NCI-H187 treated with DMSO at 0.1 percent for 48 hours (cell line): ENCODE measurements around the gene ACSF2.

ENCODE experiments used
- DNase-seq: peaks from one replicate; lab custom pipeline; 2025; lab: John Stamatoyannopoulos, UW

The ACSF2 gene

DNA sequence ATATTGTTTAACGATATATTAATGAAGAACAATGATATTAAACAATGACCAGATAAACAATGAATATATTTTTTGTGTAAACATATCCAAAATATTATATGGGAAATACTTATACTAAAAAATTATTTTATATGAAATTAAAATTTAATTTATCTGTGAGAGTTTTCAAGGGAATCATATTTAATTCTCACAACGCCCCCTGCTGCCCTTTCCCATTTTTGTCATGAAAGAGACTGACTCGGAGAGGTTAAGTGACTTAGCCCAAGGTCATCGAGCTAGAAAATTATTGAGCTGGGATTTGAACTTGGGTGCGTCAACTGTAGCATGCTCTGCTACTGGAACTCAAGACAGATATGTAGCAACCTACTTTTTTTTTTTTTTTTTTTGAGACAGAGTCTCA, 75.0 kb downstream of the ACSF2 start:
- no peak for DNase-seq

- DNase-seq, result no peak
These were observed 76.4 kb downstream of the ACSF2 start for GRCh38 chr17:50502301-50502990.

- no peak for DNase-seq
These were observed 79.6 kb downstream of the ACSF2 start for GRCh38 chr17:50505591-50506130.

DNA sequence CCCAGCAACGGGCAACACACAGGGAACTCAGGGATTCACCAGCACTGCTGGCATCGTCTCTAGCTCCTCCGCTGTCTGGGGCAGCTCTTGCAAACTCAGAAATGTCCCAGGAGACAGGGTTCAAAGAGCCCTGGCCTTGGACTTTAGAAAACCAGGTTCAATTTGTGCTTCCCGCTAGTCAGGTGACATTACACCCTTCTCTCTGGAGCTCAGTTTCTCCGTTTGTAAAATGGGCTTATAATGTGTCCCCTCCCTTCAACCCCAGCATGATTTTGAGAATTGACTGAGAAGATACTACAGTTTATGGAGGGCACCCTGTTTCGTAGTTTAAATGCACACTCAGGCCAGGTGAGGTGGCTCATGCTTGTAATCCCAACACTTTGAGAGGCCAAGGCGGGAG, 80.3 kb downstream of the ACSF2 start:
- DNase-seq, result no peak

DNA sequence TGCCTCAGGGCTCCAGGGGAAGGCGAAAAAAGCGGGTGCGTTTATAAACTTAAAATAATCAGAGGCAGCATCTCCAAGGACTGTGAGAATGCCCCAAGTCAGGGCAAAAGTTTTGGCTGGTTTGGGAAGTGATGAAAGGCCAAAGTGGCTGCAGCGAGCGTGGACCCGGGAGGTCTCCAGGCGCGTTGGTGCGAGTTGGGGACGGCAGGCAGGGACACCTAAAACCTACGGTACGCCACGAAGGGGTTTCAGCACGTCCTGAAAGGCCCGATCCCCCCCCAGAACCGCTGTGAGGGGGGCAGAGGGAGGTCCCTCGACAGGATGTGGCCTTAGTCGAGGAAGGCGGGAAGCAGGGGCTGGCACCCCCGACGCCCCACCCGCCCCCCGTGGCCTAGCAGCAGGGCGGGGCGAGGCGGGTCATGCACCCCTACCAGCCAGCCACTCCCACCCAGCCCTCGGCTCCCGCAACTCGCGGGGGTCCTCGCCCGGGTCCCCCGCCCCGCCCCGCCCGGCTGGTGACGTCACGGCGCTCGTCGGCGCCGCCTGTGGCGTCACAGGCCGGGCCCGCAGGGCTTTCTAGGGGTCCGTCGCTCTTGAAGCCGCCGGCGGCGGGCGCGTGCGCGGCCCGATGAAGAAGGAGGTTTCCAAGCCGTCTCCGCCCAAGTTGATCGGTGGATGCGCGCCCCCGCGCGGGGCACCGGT, 82.0 kb downstream of the ACSF2 start, which contains the start of gene MYCBPAP:
TSS of gene MYCBPAP (plus strand) at position 569 of the 702 bp plus-strand sequence. CDS start 236 bp downstream, outside the sequence.
- DNase-seq, result no peak

- DNase-seq, result no peak
These were observed 82.8 kb downstream of the ACSF2 start for GRCh38 chr17:50508573-50509460.

DNA sequence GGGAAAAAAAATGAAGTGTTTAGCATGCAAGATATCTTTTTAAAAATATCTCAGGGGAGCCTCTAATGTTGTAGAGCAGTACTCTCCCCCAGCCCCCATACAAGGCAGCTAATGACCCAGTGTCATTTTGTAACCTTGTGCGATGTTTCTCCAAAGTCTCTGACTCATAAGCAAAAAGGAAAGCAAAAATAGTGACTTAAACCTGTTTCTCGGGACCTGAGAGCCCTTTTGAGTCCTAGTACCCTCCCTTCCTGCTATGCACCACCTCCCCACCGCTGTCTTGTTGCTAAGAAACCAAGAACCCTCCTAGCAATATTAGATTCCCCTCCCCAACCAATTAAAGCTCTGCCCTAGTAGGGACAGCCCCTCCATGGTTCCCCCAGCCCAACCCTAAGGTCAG, 85.0 kb downstream of the ACSF2 start:
- DNase-seq, result no peak

DNA sequence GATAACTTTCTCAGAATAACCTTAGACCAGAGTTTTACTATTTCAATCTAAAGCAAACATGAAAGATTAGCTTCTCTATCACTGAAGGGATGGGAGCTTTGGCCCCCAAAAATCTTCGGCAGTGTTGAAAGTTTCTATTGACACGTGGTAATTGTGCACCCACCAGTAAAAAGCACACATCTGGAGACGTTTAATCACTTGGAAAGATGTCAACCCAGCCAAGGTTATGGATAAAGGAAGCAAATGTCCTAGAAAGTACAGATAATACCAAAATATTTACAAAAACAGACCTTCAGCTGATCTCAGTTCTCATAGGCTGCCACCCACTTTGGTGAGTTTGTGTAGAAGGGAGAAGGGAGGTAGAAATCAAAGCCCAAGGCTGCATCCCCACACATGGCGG, 87.5 kb downstream of the ACSF2 start:
- no peak for DNase-seq

DNA sequence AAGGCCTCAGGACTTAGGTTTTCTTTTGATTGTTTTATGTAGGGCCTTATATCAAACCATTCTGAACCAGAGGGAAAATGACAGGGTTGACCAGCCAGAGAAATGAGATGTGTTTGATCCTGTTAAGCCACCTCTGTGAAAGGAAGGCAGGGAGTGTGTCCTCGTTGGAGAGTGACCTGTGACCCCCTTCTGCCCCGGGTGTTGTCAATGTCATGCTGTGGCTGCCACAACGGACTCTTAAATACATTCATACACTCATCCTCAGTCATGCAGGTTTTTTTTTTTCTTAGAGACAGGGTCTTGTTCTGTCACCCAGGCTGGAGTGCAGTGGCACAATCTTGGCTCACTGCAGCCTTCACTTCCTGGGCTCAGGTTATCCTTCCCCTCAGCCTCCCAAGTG, 88.4 kb downstream of the ACSF2 start:
- no peak for DNase-seq

DNA sequence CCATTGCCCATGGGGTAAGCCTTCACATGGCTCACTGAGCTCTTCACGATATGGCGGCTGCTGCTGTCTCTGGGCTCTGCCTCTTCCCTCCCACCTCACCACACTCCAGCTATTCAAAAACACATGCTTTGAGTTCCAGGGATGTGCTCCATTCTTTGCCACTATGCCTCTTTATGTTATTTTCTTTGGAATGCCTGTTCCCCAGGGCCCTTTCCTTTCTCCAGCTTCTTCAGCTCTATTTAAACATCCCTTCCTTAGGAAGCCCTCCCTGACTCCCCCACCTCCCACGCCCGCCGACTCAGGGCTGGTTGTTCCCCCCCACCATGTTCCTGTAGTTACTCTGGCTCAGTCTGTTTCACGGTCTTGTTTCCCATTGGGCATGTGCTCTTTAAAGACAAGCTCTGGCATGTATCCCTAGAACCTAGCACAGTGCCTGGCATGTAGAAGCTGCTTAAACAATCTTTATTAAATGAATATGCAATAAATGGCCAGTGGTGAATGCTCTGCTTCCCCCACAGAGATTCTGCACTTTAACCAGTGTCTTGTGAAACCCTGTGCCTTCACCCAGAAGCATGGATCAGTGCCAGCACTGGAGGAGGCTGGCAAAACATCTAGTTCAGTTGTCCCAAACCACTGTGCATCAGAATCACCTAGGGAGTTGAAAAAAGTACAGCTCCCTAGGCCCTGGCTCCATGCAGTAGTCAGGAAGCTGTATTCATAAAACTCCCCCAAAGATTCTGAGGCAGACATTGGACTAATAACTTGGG, 89.1 kb downstream of the ACSF2 start:
- no peak for DNase-seq

DNA sequence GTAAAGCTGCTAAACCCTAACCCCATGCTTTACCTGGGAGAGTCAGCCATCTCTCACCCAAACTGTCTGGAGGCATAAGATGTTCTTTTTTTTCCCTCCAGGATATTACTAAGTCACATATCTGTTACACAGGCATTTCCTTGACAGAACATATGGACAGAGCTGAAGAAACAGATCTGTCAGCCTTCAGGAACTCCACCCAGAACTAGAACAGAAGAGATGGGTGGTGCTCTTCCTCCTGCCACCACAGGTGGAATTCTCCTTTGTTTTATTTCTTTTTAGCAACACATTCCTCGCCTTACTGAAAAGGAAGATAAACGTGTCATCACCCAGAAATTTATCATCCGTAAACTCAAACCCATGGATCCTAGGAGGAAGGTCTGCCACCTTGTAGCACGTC, 91.0 kb downstream of the ACSF2 start:
- no peak for DNase-seq

DNA sequence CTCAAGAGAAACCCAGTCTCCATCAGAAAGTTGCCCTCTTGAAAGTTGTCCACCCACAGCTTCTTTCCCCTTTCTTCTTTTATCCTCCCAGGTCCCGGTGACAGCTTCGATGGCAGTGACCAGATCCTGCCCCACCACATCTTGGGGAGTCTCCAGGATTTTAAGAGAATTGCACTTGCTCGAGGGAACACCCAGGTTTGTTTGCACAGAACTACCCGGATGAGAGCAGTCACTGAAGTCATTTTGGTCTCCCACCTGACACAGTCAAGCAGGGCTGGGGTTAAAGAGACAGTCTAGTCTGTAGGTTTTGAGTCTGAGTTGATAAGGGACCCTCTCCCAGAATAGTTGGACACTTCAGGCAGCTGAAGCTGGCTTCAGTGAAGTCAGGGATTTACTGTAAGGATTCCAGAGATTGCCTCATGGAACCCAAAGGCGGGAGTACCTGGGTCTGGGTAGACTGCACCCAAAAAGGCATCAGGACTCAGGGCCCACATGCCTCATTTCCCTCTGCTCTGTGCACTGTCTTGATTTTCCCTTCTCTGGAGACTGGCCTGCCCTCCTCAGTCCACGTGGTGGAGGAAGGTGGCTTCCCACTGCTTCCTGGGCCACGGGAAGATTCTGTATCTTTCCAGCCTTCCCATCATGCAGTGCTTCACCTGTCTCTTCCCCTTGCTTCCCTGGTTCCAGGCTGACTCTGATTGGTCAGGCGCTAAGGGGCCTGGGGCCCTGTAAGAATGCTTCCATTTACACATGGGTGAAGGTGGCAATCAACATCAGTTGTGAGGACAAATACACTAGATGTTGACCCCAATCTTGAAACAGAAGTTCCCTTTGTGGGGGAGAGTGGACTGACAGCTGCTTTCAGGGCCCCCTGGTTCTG, 91.7 kb downstream of the ACSF2 start:
- DNase-seq, result no peak

DNA sequence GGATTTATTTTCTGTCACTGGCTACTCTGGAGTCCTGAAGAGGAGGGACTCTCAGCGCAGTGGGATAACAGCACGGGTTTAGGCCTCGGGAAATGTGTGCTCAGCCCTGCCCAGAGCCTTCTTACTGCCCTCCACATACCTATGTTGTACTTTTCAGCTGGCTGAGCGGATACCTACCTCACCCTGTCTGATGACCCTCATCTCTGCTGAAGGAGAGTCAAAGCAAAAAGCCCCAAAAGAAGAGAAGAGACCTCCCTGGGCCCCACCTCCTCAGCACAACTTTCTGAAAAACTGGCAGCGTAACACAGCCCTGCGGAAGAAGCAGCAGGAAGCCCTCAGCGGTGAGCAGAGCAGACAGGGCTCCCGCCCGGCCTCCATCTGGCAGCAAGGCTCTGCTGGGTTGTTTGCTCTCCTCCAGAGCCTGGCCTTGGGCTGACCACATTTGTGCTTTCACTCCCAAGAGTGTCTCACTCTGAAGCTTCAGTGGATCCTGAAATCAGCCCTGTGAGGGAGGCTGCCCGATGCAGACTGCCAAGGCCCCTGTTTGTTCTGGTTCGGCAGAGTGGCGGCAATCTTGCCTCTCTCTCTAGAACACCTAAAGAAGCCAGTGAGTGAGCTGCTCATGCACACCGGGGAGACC, 92.5 kb downstream of the ACSF2 start:
- no peak for DNase-seq

DNA sequence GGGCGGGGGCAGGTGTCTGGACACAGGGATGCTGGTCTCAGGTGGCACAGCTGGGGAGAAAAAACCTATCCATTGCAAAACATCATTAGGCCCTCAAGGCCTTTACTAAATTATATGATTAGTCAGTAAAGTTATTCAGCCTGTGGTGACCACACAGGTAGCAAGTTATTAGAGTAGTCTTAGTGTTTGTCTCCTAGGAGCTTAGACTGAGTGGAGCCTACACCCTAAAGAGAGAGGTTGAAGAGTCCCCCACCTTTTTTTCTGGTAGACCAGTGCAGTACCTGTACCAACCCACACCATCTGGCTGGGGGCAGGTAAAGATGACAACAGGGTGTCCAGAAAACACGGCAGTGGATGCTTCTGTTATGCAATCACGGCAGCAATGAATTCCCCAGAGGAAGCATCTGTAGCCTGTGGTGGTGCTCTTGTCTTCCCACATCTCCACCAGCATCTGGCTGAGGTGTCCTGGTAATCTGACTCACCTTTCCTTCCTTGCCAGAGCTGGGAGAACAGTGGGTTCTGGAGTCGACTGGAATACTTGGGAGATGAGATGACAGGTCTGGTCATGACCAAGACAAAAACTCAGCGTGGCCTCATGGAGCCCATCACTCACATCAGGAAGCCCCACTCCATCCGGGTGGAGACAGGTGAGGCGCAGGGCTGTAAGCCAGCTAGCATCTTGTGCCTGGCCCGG, 93.3 kb downstream of the ACSF2 start:
- DNase-seq, result no peak

- no peak for DNase-seq
These were observed 94.5 kb downstream of the ACSF2 start for GRCh38 chr17:50520483-50520882.

DNA sequence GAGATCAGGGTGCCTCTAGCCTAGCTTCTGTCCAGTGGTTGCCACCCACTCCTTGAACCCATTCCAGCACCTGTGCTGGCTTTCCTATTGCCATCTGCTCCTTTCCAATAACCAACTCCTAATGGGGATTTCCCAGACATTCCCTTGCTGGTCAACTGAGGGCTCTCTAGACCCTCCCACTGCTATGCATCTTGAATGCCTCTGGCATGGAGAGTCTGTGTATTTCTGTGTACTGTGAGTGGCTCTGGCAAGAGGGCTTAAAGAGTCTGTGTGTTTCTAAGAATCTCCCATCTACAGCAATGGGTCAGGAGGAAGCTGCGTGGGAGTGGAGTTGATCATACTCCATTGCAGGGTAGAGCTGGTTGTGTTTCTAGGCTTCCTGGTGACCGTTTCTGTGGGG, 95.5 kb downstream of the ACSF2 start:
- no peak for DNase-seq

GRCh38 chr17:50522766-50523165, 96.7 kb downstream of the ACSF2 start:
- DNase-seq, result no peak

GRCh38 chr17:50523208-50523607, 97.2 kb downstream of the ACSF2 start:
- DNase-seq, result no peak
